GM18867 (cell line): ENCODE measurements around the gene NOP53.
"Not testable (repeated sequence)": the region's sequence is repeated elsewhere in the genome, so short reads cannot be mapped to it uniquely, and the experiment has no call there.

Experiments
- ATAC-seq: cut with Tn5 transposase; IDR thresholded peaks from one replicate; pipeline ENCODE4 v1.9.1; 2021; ENCODE audit warnings: mild to moderate bottlenecking, moderate library complexity; ENCODE audit not compliant: unreplicated experiment

NOP53 gene

DNA sequence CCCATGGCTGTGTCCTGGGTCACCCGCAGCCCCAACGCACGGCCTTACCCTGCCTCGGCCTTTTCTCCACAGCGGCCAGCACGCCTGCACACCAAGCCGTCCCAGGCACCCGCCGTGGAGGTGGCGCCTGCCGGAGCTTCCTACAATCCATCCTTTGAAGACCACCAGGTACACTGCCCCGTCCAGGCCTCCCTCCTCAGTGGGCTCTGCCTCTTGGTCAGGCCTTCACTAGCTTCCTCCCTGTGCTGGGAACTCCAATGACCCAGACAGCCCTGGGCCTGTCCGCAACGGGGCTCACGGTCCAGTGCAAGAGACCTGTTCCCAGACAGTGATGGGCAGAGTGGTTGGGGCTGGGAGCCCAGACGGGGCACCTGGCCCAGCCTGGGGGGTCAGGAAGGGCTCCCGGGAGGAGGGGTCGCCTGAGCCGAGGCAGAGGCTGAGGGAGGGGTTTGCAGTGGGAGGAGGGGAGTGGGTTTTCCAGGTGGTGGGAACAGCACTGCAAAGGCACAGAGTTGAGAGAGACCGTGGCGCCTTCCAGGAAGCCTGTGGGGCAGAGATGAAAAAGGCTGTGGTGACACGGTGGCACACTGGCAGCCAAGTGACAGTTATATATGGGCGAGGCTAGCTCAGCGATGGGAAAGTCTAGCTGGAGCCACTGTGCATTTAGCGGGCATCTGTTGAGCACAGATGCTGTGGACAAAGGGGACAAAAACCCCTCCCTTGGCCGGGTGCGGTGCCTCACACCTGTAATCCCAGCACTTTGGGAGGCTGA is 7.3 kb downstream of the NOP53 start:
- no peak for ATAC-seq

GRCh38 chr19:47754206-47755064 is 9.1 kb downstream of the NOP53 start:
- ATAC-seq, result no peak

DNA sequence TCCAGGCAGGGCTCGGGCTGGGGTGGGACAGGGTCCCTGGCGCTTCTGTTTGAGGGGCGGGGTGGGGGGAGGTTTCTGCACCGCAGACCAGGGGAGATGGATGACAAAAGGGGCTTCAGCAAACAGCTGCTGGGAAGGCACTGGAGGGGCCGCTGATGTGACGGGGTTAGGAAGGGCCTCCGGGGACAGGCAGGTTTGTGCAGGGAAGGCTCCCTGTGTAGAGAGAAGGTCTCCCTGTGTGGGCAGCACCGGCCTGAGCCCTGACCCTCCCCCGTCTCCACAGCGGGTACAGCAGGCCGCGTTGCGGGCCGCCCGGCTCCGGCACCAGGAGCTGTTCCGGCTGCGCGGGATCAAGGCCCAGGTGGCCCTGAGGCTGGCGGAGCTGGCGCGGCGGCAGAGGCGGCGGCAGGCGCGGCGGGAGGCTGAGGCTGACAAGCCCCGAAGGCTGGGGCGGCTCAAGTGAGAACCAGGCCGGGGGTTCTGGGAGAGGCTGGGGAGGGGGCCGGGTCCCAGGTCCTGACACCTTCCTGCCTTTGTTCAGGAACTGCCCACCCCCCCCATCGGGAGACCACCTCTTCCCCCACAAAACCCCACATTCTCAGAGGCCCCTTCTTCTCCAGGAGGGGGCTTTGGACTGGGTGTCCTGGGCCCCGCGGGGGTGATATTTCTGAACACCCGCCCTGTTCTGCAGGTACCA is 9.9 kb downstream of the NOP53 start:
- ATAC-seq, result no peak

GRCh38 chr19:47755762-47756626 is 10.6 kb downstream of the NOP53 start:
- no peak for ATAC-seq

DNA sequence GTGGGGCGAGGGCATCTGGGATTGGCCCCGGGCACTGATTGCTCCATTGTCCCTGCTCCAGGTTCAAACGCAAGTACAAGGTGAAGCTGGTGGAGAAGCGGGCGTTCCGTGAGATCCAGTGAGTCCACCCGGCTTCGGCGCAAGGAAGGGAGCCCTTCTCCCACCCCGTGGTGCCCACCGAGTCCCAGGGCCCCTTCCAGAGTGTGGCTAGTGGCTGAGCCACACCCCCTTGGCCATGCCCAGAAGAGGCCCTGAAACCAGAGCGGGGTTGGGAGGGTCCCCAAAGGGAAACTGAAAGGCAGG is 11.2 kb downstream of the NOP53 start:
- no peak for ATAC-seq

DNA sequence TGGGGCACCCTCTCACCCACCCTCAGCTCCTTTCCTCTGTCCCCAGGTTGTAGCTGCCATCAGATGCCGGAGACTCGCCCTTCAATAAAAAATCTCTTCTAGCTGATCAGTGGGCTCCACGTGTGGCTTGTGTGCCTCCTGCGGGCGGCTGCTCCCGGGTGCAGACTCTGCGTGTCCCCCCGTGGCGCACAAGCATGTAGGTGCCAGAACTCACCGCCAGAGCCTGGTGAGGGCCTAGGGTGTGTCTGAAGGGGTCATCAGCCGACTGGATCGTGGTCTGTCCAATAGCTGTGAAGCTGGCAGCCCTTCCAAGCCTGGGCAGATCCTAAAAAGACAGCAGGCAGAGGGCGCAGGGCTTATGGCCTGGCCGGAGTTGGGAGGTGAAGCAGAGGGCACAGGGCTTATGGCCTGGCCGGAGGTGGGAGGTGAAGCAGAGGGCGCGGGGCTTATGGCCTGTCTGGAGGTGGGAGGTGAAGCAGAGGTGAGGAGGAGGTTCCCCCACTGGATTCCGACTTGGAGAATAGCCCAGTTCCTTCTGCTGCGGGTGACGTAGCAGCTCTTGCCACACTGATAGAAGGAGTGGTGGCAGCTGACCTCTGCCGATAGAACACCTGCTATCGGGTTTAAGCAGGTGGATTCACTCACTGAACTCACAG is 11.7 kb downstream of the NOP53 start:
- ATAC-seq, result no peak

- no peak for ATAC-seq
Observed at GRCh38 chr19:47757617-47758442, 12.5 kb downstream of the NOP53 start.

DNA sequence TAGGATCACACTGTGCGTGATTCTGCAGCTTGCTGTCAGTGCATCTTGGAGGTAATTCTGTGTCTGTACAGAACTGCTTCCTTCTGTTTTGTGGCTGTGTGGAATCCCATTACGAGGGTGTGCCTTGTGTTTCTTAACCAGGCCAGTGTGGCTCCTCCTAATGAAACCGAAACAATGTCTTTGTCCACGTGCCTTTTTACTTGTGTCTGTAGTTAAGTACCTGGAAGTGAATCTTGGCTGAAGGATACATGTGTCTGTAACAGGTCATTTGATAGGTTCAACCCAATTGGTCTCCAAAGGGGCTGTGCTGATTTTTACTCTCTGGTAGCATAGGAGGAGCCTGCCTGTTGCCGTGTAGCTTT is 13.1 kb downstream of the NOP53 start:
- ATAC-seq, result no peak

DNA sequence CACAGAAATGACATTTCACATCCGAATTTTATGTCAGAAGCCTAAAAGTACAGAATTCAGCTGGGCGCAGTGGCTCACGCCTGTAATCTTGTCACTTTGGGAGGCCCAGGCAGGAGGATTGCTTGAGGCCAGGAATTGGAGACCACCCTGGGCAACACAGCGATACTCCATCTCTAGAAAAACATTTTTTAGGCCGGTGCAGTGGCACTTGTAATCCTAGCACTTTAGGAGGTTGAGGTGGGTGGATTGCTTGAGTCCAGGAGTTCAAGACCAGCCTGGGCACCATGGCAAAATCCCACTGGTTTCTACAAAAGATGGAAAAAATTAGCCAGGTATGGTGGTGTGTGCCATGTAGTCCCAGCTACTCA is 15.3 kb downstream of the NOP53 start:
- no peak for ATAC-seq

DNA sequence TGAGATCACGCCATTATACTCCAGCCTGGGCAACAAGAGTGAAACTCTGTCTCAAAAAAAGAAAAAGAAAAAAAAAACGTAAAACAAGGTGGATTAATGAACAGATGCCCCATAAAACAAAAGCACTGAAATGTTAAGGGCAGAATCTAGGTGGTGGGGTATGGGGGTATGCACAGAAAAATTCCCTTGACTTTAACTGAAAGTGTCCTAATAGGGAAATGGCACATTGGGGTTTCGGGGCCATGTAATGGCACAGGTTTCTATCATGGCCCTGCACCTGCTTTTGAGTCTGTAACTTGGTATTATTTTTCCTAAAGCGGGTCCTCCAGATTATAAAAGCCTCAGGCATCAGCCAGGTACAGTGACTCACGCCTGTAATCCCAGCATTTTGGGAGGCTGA is 16.2 kb downstream of the NOP53 start:
- no peak for ATAC-seq

- ATAC-seq, result no peak
Observed at GRCh38 chr19:47762151-47762550, 16.8 kb downstream of the NOP53 start.

- no peak for ATAC-seq
Observed at GRCh38 chr19:47762615-47763308, 17.4 kb downstream of the NOP53 start.

GRCh38 chr19:47764705-47765104 is 19.4 kb downstream of the NOP53 start:
- ATAC-seq, result not testable (repeated sequence)

- ATAC-seq, result no peak
Observed at GRCh38 chr19:47765523-47766358, 20.4 kb downstream of the NOP53 start.

GRCh38 chr19:47766359-47766620 is 20.9 kb downstream of the NOP53 start:
- ATAC-seq, result no peak

- no peak for ATAC-seq
Observed at GRCh38 chr19:47766670-47767069, 21.3 kb downstream of the NOP53 start.

- no peak for ATAC-seq
Observed at GRCh38 chr19:47767349-47767748, 22.0 kb downstream of the NOP53 start.

DNA sequence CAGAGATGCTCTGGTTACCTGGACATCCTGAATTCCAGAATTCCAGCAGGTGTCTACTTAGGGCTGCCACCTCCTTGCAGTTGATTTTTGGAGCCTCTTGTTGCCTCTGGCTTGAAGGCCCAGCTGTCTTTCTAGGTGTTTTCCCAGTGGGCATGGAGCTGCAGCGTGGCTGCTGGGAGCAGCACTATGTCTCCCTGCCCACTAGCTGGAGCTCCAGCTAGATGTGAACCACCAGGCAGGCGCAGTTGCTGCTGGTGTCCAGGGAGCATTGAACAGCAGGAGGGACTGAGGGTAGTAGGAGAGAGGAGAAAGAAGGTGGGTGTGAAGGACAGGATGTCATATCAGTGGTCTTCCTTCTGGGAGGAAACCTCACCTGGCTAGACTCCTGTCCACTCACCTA is 23.3 kb downstream of the NOP53 start:
- ATAC-seq, result no peak
